Body of pancreas (tissue), 4 donors: Measurements from ENCODE around the gene EPS15. TPM values are rescaled to one million over a fixed set of nuclear protein-coding genes. Genes with fewer than 3 reads are reported as not detected.
"Not testable (repeated sequence)": the region's sequence is repeated elsewhere in the genome, so short reads cannot be mapped to it uniquely, and the experiment has no call there.

Experiments
- ATAC-seq: fragments of 150-250 bp; one replicate; pipeline ENCODE4 v1.9.1; 2016
- DNase-seq, 4 donors: peaks; one replicate each; pipeline ENCODE4 v3.0.0-alpha.2; 2019
- H3K27ac ChIP-seq, 4 donors: fragments of 200-600 bp; sonication (generic); 1 replicate in 3 of 4; 2 replicates in 1 of 4; pipeline versions ENCODE4 v1.5.1 to v1.6.1; 2016 to 2019; ENCODE audit warnings: mild to moderate bottlenecking in 1 of 4, mixed read lengths in 1 of 4, moderate library complexity in 1 of 4
- H3K27me3 ChIP-seq, 2 donors: fragments of 200-600 bp; sonication (generic); one replicate each; pipeline ENCODE4 v1.6.0; 2016; ENCODE audit warnings: mild to moderate bottlenecking in 1 of 2
- H3K36me3 ChIP-seq, 2 donors: fragments of 200-600 bp; sonication (generic); replicated peaks in 1 of 2; 2 replicates each; pipeline ENCODE4 v1.5.1; 2016; ENCODE audit warnings: low read depth in 2 of 2; ENCODE audit not compliant: insufficient read depth in 1 of 2
- H3K4me1 ChIP-seq: fragments of 200-600 bp; sonication (generic); one replicate; pipeline ENCODE4 v1.6.0; 2016
- H3K4me3 ChIP-seq, 2 donors: fragments of 200-600 bp; sonication (generic); 1 replicate in 1 of 2; 2 replicates in 1 of 2; pipeline ENCODE4 v1.5.1; 2016 to 2019
- H3K9me3 ChIP-seq, 3 donors: fragments of 200-600 bp; sonication (generic); 1 replicate in 2 of 3; 2 replicates in 1 of 3; pipeline ENCODE4 v1.5.1; 2016
- CTCF ChIP-seq, 7 experiments: fragments of 450-650 bp in 4 of 7; fragments of 200-600 bp in 3 of 7; sonication (generic) in 3 of 7; IDR thresholded peaks; one replicate each; pipeline ENCODE4 v1.5.1; 2016 to 2019; ENCODE audit warnings: antibody characterized with exemption in 7 of 7
- POLR2A ChIP-seq, 3 donors: fragments of 450-650 bp; IDR thresholded peaks; one replicate each; pipeline ENCODE4 v1.6.1; 2016; ENCODE audit warnings: antibody characterized with exemption in 3 of 3, mild to moderate bottlenecking in 2 of 3
- WGBS, 2 donors: methylation state at CpG; one replicate each; pipeline ENCODE4 v1.1.5; 2017; 5-methylcytosine and 5-hydroxymethylcytosine counted together
- intact Hi-C: fragments of 100-400 bp; cut with DNase I; formaldehyde crosslinking; loops from one replicate; pipeline ENCODE4 v1.15.1; 2023
- total RNA-seq, 2 donors: library from RNA; depleted of rRNA; stranded (reverse); fragments of >200 nt; gene quantifications; one replicate each; pipeline ENCODE4 v1.1.0, GENCODE V29; 2016

Gene EPS15
- total RNA-seq, 2 donors from 2014 or later = 37.4 to 46.8 TPM

- Histone ChIP-seq H3K9me3 (no peaks in the 10 kb centered on the region), H3K4me3 (no peak overlapping the region), H3K27ac (no peak overlapping the region), H3K27me3 (no peaks in the 10 kb centered on the region), H3K36me3 (no peaks in the 10 kb centered on the region), H3K4me1 (peaks cover 36% of the 10 kb centered on the region)
- DNase-seq (no peak), ATAC-seq (peak; percentile 45)
- intact Hi-C loops = no loop called here
- 68 to 91% methylated on average over 1 of the region's 1 CpG for WGBS, 2 donors
- no peak for TF ChIP-seq CTCF (IDR thresholded peaks at IDR 0.05)
- TF ChIP-seq POLR2A (IDR thresholded peaks at IDR 0.05) = no peak
Observed at GRCh38 chr1:51487628-51488027, 31.4 kb downstream of the EPS15 start.

GRCh38 chr1:51484591-51484990, 34.5 kb downstream of the EPS15 start:
- Histone ChIP-seq H3K4me3 (no peak overlapping the region), H3K27ac (no peak overlapping the region), H3K9me3 (no peaks in the 10 kb centered on the region), H3K27me3 (no peaks in the 10 kb centered on the region), H3K4me1 (peaks cover 18% of the 10 kb centered on the region), H3K36me3 (no peaks in the 10 kb centered on the region)
- intact Hi-C loops = no loop called here
- DNase-seq (no peak), ATAC-seq (no peak)
- TF ChIP-seq CTCF (IDR thresholded peaks at IDR 0.05) = no peak
- no peak for TF ChIP-seq POLR2A (IDR thresholded peaks at IDR 0.05)

GRCh38 chr1:51482881-51483280, 36.2 kb downstream of the EPS15 start:
- H3K4me1 ChIP-seq = peaks cover 9% of the 10 kb centered on the region
- no peaks in the 10 kb centered on the region for H3K36me3 ChIP-seq
- WGBS, 2 donors = 83 to 87% methylated on average over 4 of the region's 4 CpGs
- no peaks in the 10 kb centered on the region for H3K27me3 ChIP-seq
- H3K27ac ChIP-seq = no peak overlapping the region
- no peak for DNase-seq
- intact Hi-C loops = no loop called here
- no peak for ATAC-seq
- no peak overlapping the region for H3K4me3 ChIP-seq
- H3K9me3 ChIP-seq = no peaks in the 10 kb centered on the region
- TF ChIP-seq CTCF (IDR thresholded peaks at IDR 0.05) = no peak
- no peak for TF ChIP-seq POLR2A (IDR thresholded peaks at IDR 0.05)

- H3K36me3 ChIP-seq, DNase-seq, H3K9me3 ChIP-seq, ATAC-seq, H3K4me3 ChIP-seq, H3K27ac ChIP-seq, intact Hi-C loops, H3K27me3 ChIP-seq: not testable (repeated sequence)
- WGBS, 2 donors = 87 to 92% methylated on average over 9 of the region's 9 CpGs
- peaks cover 16% of the 10 kb centered on the region for H3K4me1 ChIP-seq
Observed at GRCh38 chr1:51474832-51475620, 44.0 kb downstream of the EPS15 start.

- Histone ChIP-seq H3K27me3 (no peaks in the 10 kb centered on the region), H3K4me1 (peaks cover 16% of the 10 kb centered on the region), H3K4me3 (no peak overlapping the region), H3K36me3 (no peaks in the 10 kb centered on the region), H3K27ac (peak overlapping the region in 2 of 4 donors; percentile 1 to 40), H3K9me3 (no peaks in the 10 kb centered on the region)
- DNase-seq = no peak
- TF ChIP-seq POLR2A (IDR thresholded peaks at IDR 0.05) (no peak), CTCF (IDR thresholded peaks at IDR 0.05) (no peak)
- ATAC-seq = no peak
- intact Hi-C loops = no loop called here
Observed at GRCh38 chr1:51473331-51474115, 45.5 kb downstream of the EPS15 start.
